ENCODE measurements around the gene LAMB1.
"Not testable (repeated sequence)": the region's sequence is repeated elsewhere in the genome, so short reads cannot be mapped to it uniquely, and the experiment has no call there.

The LAMB1 gene

GRCh38 chr7:107946451-107946850, 56.5 kb downstream of the LAMB1 start:
- no peak for DNase-seq (ENCODE audit: low read depth in 2 of 2)

- no peak for DNase-seq (ENCODE audit: low read depth in 2 of 2)
Observed at GRCh38 chr7:107945332-107945731, 57.6 kb downstream of the LAMB1 start.

GRCh38 chr7:107944411-107945169, 58.4 kb downstream of the LAMB1 start:
- no peak for DNase-seq (ENCODE audit: low read depth in 2 of 2)

- DNase-seq (ENCODE audit: low read depth in 2 of 2), result no peak
Observed at GRCh38 chr7:107943018-107943417, 59.9 kb downstream of the LAMB1 start.

GRCh38 chr7:107940951-107941350, 62.0 kb downstream of the LAMB1 start:
- no peak for DNase-seq (ENCODE audit: low read depth in 2 of 2)

- DNase-seq (ENCODE audit: low read depth in 2 of 2), result no peak
Observed at GRCh38 chr7:107939573-107940489, 63.1 kb downstream of the LAMB1 start.

- DNase-seq (ENCODE audit: low read depth in 2 of 2), result no peak
Observed at GRCh38 chr7:107938456-107939250, 64.3 kb downstream of the LAMB1 start.

GRCh38 chr7:107937531-107937930, 65.4 kb downstream of the LAMB1 start:
- no peak for DNase-seq (ENCODE audit: low read depth in 2 of 2)

- no peak for DNase-seq (ENCODE audit: low read depth in 2 of 2)
Observed at GRCh38 chr7:107936312-107936711, 66.6 kb downstream of the LAMB1 start.

GRCh38 chr7:107934991-107935770, 67.8 kb downstream of the LAMB1 start:
- DNase-seq (ENCODE audit: low read depth in 2 of 2), result no peak

- DNase-seq (ENCODE audit: low read depth in 2 of 2), result no peak
Observed at GRCh38 chr7:107933386-107934013, 69.5 kb downstream of the LAMB1 start.

- no peak for DNase-seq (ENCODE audit: low read depth in 2 of 2)
Observed at GRCh38 chr7:107932805-107933204, 70.2 kb downstream of the LAMB1 start.

- no peak for DNase-seq (ENCODE audit: low read depth in 2 of 2)
Observed at GRCh38 chr7:107931740-107932515, 71.0 kb downstream of the LAMB1 start.

GRCh38 chr7:107926481-107926880, 76.5 kb downstream of the LAMB1 start:
- no peak for DNase-seq (ENCODE audit: low read depth in 2 of 2)

- no peak for DNase-seq (ENCODE audit: low read depth in 2 of 2)
Observed at GRCh38 chr7:107924841-107925504, 78.0 kb downstream of the LAMB1 start.

GRCh38 chr7:107922886-107923285, 80.1 kb downstream of the LAMB1 start:
- no peak for DNase-seq (ENCODE audit: low read depth in 2 of 2)

- DNase-seq (ENCODE audit: low read depth in 2 of 2), result not testable (repeated sequence)
Observed at GRCh38 chr7:107921826-107922225, 81.1 kb downstream of the LAMB1 start.

GRCh38 chr7:107920048-107920772, 82.8 kb downstream of the LAMB1 start:
- no peak for DNase-seq (ENCODE audit: low read depth in 2 of 2)

GRCh38 chr7:107918948-107919347, 84.0 kb downstream of the LAMB1 start:
- no peak for DNase-seq (ENCODE audit: low read depth in 2 of 2)

All from stimulated activated CD4-positive, alpha-beta T cell treated with anti-CD3 and anti-CD28 coated beads, Interleukin-1b, Interleukin-23, amount 100 ng/mL, for 1 hour (primary cell).